Hematopoietic multipotent progenitor cell treated with erythropoietin and hydrocortisone succinate and interleukin-3 and kit ligand, for 15 days (in vitro differentiated cells): ENCODE data around the gene HEATR3.

Experiments
- DNase-seq: peaks from one replicate; pipeline ENCODE4 v3.0.0-alpha.2; 2015; ENCODE audit warnings: low spot score

The HEATR3 gene

DNA sequence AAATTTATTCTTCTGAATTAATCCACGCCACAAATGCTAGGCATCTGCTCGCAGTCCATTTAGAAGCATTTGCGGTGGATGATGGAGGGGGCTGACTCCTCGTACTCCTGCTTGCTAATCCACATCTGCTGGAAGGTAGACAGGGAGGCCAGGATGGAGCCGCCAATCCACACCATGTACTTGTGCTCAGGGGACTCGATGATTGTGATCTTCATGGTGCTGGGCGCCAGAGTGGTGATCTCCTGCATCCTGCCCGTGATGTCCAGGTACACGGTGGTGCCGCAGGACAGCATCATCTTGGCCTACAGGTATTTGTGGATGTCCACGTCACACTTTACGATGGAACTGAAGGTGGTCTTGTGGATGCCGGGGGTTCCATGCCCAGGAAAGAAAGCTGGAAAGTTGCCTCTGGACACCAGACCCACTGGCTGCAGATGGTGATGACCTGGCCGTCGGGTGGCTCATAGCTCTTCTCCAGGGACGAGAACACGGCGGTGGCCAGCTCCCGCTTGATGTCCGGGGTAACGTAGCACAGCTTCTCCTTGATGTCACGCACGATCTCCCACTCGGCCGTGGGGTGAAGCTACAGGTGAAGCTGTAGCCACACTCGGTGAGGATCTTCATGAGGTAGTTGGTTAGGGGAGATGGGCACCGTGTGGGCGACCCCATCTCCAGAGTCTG lies 7.5 kb upstream of the HEATR3 start:
- DNase-seq = no peak

GRCh38 chr16:50059111-50059510 lies 6.7 kb upstream of the HEATR3 start:
- no peak for DNase-seq

DNA sequence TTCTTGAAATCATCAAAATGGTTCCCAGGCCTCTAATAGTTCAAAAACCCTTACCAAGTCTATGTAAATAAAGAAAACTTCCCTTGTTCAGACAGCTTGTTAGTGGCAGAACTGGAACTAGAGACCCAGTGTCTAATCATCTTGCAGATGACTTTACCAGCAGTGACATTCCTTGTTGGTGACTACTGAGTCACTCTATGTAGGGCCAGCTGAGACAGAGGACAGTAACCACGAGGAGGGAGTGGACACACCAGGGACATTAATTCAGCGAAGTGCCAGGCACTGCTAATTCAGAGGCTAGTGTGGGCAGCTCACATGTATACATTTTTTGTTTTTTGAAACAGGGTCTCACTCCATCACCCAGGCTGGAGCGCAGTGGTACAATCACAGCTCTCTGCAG lies 6.1 kb upstream of the HEATR3 start:
- no peak for DNase-seq

DNA sequence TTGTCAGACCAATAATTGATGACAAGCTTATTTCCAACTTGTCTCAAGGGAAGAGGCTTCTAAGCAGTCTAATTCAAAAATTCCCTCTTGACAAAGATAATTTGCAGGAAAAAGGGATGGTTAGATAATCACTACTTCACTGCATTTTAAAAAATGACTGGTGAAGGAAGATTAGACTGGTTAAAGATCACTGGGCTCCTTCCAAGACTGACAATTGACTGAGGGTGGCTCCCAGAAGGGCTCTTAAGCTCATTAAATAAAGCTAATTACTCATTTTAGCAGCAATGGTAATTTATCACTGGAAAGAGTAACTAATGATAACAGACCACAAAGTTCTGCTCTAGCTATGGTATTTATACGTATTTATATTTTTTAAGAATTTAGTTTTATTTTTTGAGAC lies 4.4 kb upstream of the HEATR3 start:
- DNase-seq = no peak

DNA sequence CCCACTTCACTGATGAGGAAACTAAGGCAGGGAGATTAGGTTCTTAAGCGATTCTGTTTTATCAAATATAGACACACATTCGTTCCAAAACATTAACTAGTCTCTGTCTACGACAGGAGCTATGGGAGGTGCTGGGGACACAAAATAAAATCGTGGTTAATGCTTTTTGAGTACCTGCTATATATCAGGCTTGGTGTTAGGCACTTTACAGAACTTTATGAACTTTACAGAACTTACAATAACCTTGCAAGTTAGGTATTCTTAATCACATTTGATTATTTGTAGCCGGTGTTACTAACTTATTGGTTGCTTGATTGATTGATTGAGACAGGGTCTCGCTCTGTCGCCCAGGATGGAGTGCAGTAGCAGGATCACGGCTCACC lies 538 bp upstream of the HEATR3 start:
- DNase-seq = no peak

GRCh38 chr16:50066482-50067289 lies 916 bp downstream of the HEATR3 start:
- DNase-seq = no peak

DNA sequence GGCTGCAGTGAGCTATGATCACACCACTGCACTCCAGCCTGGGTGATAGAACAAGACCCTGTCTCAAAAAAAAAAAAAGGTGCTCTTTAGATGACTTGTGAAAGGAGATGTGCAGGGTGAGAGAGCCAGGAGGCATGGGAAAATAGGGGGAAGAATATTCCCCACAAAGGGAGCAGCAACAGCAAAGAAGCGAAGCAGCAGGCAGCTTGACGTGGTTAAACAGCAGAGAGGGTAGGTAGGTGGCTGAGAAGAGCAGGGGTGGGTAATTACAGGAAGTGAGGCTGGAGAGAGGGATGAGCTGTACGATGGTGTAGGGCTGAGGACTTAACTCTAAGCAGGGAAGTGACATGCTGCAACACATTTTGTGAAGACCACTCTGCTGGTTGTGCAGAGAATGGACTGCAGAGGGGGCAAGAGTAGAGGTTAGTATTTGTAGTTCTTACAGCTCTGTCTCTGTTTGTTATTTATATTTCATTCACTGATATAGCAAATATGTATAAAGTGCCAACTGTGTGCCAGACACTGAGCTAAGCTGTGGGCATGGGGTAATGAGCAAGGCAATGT lies 1.6 kb downstream of the HEATR3 start:
- DNase-seq = peak; percentile 16

- no peak for DNase-seq
These were observed 2.8 kb downstream of the HEATR3 start for GRCh38 chr16:50068550-50068949.

DNA sequence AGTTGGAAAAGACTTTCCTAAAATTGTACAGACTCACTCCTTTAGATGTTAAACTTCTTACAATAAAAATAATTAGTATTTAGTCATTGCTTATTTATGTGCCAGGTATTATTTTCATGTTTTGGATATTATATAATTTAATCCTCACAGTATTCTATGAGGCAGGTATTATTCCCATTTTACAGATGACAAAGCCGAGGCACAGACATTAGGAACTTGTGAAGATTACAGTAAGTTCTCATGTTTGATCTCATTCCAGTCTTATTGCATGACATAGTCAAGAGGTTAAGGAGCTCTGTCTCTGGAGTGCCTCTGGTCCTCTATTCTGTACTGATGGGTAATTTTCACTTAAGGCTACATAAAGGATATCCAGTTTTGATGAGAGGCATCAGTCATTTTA lies 3.3 kb downstream of the HEATR3 start:
- DNase-seq = no peak

DNA sequence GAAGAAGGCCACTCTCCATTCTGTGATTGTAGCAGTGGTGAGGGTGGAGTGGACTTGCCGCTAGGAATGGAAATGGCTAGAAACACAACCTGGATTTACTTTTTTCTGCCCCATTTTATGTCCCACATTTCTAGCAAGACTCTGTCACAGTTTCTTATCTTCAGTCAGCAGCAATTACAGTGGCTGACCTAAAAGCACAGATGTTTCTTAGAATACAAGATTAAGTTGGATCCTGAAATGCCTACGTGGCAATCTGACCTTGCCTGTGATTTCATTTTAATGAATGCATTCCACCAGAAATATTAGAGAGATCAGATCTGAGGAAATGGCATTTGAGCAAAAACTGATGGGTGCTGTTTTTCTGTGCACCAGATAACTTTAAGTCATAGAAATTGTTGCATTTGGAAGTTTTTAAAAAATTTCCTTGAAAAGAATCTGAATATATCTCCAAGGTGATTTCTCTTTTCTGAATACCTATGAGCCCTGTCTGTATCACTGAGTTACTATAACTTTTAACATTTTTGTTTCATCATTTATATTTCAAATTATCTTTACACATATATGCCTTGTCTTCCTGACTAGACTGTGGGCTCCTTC lies 5.4 kb downstream of the HEATR3 start:
- peak; percentile 52 for DNase-seq

DNA sequence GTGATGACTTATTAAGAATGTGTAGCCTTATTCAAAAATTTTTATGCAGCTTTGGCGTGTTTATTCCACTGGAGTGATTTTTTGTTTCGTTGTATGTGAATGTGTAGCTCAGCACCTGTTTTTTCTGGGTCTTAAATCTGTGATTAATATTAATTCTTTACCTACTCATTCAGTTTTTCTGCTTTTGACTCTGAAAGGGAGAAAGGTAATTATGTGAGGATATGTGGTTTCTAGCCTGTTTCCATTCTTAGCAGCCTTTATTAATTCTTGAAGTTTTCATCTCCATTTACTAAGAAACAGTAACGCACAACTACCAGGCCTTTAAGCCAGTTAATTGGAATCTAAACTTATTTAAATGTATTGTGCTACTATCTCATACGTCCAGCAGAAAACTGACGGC lies 7.0 kb downstream of the HEATR3 start:
- DNase-seq = no peak

- DNase-seq = no peak
These were observed 13.8 kb downstream of the HEATR3 start for GRCh38 chr16:50079397-50080140.

DNA sequence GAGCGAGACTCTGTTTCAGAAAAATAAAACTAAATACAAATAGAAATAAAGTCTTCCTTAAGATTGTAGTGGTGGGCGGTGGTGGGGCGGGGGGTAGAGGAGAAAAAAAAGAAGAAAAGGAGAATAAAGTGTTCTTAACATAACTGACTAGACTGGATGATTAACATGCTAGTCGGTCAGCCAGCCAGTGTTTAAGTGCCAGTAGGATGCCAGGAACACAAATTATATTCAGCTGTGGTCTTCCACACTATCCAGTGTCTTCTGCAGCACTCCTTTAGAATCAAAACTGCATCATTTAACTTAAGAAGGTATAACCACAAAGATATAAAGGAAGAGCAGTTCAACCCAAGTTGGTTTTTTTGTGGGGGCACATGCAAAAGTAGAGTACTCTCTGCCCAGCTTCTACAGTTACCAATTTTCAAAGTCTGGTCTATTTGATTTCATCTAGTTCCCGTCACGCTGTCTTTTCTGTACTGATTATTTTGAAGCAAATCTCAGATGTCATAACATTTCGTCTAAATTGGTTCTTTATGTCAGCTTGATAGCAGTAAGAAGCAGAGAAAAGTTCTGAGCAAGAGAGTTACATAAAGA lies 15.8 kb downstream of the HEATR3 start:
- DNase-seq = no peak

DNA sequence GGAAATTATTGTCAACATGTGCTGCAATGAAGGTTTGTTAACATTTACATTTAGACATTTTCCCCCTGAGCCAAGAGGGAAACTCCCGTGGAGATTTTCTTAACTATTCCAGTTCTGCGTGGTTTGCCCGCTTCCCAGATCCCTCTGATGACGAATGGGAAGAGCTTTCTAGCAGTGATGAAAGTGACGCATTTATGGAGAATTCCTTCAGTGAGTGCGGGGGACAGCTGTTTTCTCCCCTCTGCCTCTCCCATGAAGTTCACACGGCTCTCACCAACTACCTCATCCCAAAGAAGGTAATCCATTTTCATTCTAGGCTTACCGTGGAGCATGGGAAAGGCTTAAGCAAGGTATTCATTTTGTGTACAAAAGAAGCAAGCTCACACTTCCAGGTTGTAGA lies 18.2 kb downstream of the HEATR3 start:
- no peak for DNase-seq

- DNase-seq = no peak
These were observed 20.4 kb downstream of the HEATR3 start for GRCh38 chr16:50086176-50086575.

DNA sequence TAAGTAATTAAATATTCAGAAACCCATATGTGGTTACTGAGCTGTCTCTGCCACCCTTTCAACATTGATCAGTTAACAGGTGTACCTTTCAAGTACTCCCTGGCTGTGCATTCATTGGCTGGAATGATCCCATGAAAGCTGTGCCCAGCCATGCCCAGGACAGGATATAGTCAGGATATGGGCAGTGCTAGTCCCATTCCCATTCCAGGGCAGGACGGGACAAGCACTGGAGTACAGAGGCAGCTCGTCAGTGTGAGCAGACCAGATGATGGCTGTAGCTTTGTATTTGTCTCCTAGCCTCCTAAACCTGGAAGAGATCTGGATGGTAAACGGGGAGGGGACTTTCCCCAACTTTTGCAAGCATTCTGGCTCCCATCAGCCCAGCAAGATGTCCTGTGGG lies 22.5 kb downstream of the HEATR3 start:
- no peak for DNase-seq

DNA sequence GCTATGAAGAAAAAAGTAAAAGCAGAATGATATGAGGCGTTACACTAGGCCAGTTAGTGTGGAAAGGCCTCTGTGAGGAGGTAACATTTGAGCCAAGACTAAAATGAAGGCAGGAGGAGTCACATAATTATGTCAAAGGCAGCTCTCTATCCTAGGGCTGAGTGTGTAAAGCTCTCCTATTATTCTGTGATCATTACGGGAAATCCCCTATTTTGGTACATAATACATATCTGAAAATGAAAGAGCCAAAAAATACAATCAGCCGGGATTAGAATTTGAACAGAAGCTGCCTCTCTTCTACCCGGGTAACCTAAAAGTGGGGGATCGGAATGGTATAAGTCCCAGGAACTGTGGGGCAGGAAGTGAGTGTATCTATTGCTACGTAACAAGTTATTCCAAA lies 27.1 kb downstream of the HEATR3 start:
- DNase-seq = no peak

DNA sequence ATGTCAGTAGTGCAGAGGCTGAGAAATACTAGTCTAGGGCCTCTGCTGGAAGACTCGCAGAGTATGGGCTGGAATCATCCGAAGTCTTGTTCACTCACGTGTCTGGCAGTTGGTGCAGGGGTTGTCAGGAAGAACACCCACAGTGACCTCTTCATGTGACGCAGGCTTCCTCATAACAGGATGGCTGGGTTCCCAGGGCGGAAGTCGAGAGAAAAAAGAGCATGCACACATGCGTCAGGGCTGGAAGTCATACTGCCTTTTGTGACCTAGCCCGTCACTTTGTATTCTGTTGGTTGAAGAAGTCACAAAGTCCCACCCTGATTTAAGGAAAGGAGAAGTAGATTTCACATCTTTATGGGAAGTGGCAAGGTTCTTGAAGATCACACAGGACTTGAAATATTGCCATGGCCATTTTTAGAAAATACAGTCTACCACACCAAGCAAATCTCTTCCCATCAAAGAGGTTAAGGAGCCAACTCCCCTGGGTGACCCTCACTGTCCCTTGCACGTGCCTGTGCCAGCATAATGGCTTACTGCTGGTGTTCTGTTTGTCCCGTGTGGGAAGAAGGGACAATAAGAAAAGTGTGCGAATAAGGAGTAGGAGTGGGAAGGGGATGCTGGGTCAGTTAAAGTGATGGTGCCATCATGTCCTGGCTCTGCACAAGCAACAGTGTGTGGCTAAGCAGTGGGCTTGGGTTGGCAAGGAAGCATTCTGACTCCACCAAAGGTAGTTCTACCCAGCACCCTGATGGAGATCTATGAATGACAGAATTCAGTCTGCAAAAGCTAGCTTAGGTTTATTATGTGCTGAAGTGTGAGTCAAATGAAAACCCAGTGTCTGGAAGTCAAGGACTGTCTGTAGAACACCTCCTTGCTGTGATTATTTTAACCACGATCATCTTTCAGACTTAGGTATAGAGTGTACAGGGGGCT lies 28.1 kb downstream of the HEATR3 start:
- DNase-seq = no peak

- no peak for DNase-seq
These were observed 31.0 kb downstream of the HEATR3 start for GRCh38 chr16:50096791-50097190.

- no peak for DNase-seq
These were observed 34.3 kb downstream of the HEATR3 start for GRCh38 chr16:50099957-50100648.
